Kidney (tissue), 14 donors: ENCODE data around the gene POGZ. TPM values are rescaled to one million over a fixed set of nuclear protein-coding genes. Genes with fewer than 3 reads are reported as not detected.

Source experiments
- DNase-seq, 5 donors: peaks; one replicate each; pipeline ENCODE4 v3.0.0-alpha.2; 2013 to 2020
- FAIRE-seq: peaks from 2 replicates; lab custom pipeline; 2012; peaks lifted over from hg19 to GRCh38; lab: Jason Lieb, UNC
- H3K27ac ChIP-seq, 2 donors: one replicate each; pipeline ENCODE4 v1.7.0; 2013; ENCODE audit warnings: low read depth in 2 of 2, low read length in 2 of 2, inconsistent platforms in 1 of 2
- H3K27me3 ChIP-seq: one replicate; pipeline ENCODE4 v1.7.1; 2013; ENCODE audit warnings: low read length, inconsistent platforms; ENCODE audit not compliant: control insufficient read depth, insufficient read depth
- H3K36me3 ChIP-seq, 3 donors: one replicate each; pipeline versions ENCODE4 v1.7.0 to v1.7.1; 2013; ENCODE audit warnings: low read length in 3 of 3, control low read depth in 1 of 3, inconsistent platforms in 1 of 3; ENCODE audit not compliant: insufficient read depth in 3 of 3, control insufficient read depth in 2 of 3
- H3K4me1 ChIP-seq, 3 donors: one replicate each; pipeline versions ENCODE4 v1.7.0 to v1.7.1; 2013; ENCODE audit warnings: low read length in 3 of 3, inconsistent platforms in 1 of 3, low read depth in 1 of 3; ENCODE audit not compliant: control insufficient read depth in 2 of 3, insufficient read depth in 2 of 3
- H3K4me3 ChIP-seq, 3 donors: one replicate each; pipeline versions ENCODE4 v1.7.0 to v1.8.1; 2013; ENCODE audit warnings: low read length in 3 of 3, control low read depth in 1 of 3, inconsistent platforms in 1 of 3
- H3K9ac ChIP-seq, 3 donors: one replicate each; pipeline versions ENCODE4 v1.7.0 to v1.7.1; 2013; ENCODE audit warnings: low read length in 3 of 3, control low read depth in 1 of 3, inconsistent platforms in 1 of 3
- H3K9me3 ChIP-seq, 3 donors: one replicate each; pipeline versions ENCODE4 v1.7.0 to v1.7.1; 2013; ENCODE audit warnings: low read length in 3 of 3, control low read depth in 1 of 3, inconsistent platforms in 1 of 3; ENCODE audit not compliant: control insufficient read depth in 2 of 3, insufficient read depth in 1 of 3
- CTCF ChIP-seq: IDR thresholded peaks from 3 replicates; pipeline ENCODE4 v1.5.1; 2012; ENCODE audit warnings: mild to moderate bottlenecking, moderate library complexity, borderline replicate concordance; ENCODE audit not compliant: insufficient read depth; ENCODE audit errors: extremely low read depth
- intact Hi-C: fragments of 100-400 bp; cut with DNase I; formaldehyde crosslinking; loops from one replicate; pipeline ENCODE4 v1.11.1; 2022
- polyA plus RNA-seq: library from polyadenylated mRNA; stranded (reverse); fragments of 350-450 nt; fragmentation: Illumina TruSeq; extraction: RNeasy Lipid Tissue Mini Kit (QIAGEN cat#74804); gene quantifications from one replicate; pipeline ENCODE4 v1.2.3, GENCODE V29; 2014; ENCODE audit warnings: low read depth, low replicate concordance; ENCODE audit not compliant: insufficient read depth
- total RNA-seq: library from RNA; stranded (reverse); fragmentation: NEBNext Ultra II Directional; extraction: Animal tissue kit (Norgen Biotek cat#: 25700); gene quantifications from one replicate; pipeline ENCODE4 v1.2.1, GENCODE V29; 2021
- donor health status: control.
- donor health status: control.
- donor health status: control.
- donor health status: control.
- donor health status: control.
- donor health status: DM: yes; HTN: yes; CAD: no.
- donor health status: Normal renal cell carcinoma (clear cell type).

The POGZ gene
- total and polyA plus RNA-seq, 2 donors from 2014 or later, result 16.4 to 96.6 TPM

- H3K27me3 ChIP-seq, result no peaks in the 10 kb centered on the region
- H3K9ac ChIP-seq, result no peak overlapping the region
- intact Hi-C loops, result no loop called here
- no peak overlapping the region for H3K27ac ChIP-seq
- FAIRE-seq (no peak), DNase-seq (no peak)
- peaks cover 0 to 3% (median 2%) of the 10 kb centered on the region in 3 donors for H3K9me3 ChIP-seq
- TF ChIP-seq CTCF, result no peak
- H3K4me3 ChIP-seq, result no peak overlapping the region
- no peaks in the 10 kb centered on the region for H3K4me1 ChIP-seq
- no peaks in the 10 kb centered on the region for H3K36me3 ChIP-seq
Observed at GRCh38 chr1:151478923-151479322, 19.6 kb upstream of the POGZ start.

GRCh38 chr1:151478140-151478812, 19.0 kb upstream of the POGZ start:
- H3K9ac ChIP-seq, result no peak overlapping the region
- H3K27me3 ChIP-seq, result no peaks in the 10 kb centered on the region
- no peak for TF ChIP-seq CTCF
- no peak for DNase-seq
- peaks cover 0 to 3% (median 2%) of the 10 kb centered on the region in 3 donors for H3K9me3 ChIP-seq
- intact Hi-C loops, result no loop called here
- no peak overlapping the region for H3K4me3 ChIP-seq
- H3K27ac ChIP-seq, result no peak overlapping the region
- no peaks in the 10 kb centered on the region for H3K4me1 ChIP-seq
- no peaks in the 10 kb centered on the region for H3K36me3 ChIP-seq
- no peak for FAIRE-seq

GRCh38 chr1:151477066-151477465, 17.8 kb upstream of the POGZ start:
- Histone ChIP-seq H3K36me3 (no peaks in the 10 kb centered on the region), H3K27me3 (no peaks in the 10 kb centered on the region), H3K9me3 (peaks cover 0 to 2% (median 1%) of the 10 kb centered on the region in 3 donors), H3K27ac (no peak overlapping the region), H3K9ac (no peak overlapping the region), H3K4me3 (no peak overlapping the region), H3K4me1 (peaks cover 0 to 4% (median 0%) of the 10 kb centered on the region in 3 donors)
- FAIRE-seq (no peak), DNase-seq (no peak)
- TF ChIP-seq CTCF, result no peak
- intact Hi-C loops, result no loop called here
